K562 (cell line): Measurements from ENCODE around the gene TRMT2A. TPM values are rescaled to one million over a fixed set of nuclear protein-coding genes. Genes with fewer than 3 reads are reported as not detected.
A peak's percentile ranks its signal among the peaks of the same experiment; 100 is the strongest.

Source experiments
- CAMTA2 ChIP-seq: fragments of 250-450 bp; sonication (Bioruptor Pico); conservative IDR thresholded peaks from 2 replicates; pipeline ENCODE4 v1.5.1; 2022
- CBX8 ChIP-seq: fragments of 200-600 bp; sonication (generic); IDR thresholded peaks from 2 replicates; pipeline ENCODE4 v1.6.1; 2012; ENCODE audit warnings: borderline replicate concordance, mixed run types, low read depth, mild to moderate bottlenecking, moderate library complexity, mixed read lengths, low read length, control low read depth, inconsistent platforms; ENCODE audit not compliant: poor library complexity, severe bottlenecking; ENCODE audit errors: extremely low read depth
- DDX20 ChIP-seq: fragments of 450-650 bp; IDR thresholded peaks from 2 replicates; pipeline ENCODE4 v1.6.1; 2016; ENCODE audit warnings: missing genetic modification characterization, low read depth, mild to moderate bottlenecking, missing compliant biosample characterization, moderate library complexity
- EP400 ChIP-seq: fragments of 450-650 bp; IDR thresholded peaks from 2 replicates; pipeline ENCODE4 v1.6.1; 2017; ENCODE audit warnings: antibody characterized with exemption, mild to moderate bottlenecking, moderate library complexity
- GABPB1 ChIP-seq: sonication (generic); formaldehyde crosslinking; IDR thresholded peaks from 2 replicates; pipeline ENCODE4 v1.8.0; 2022; ENCODE audit warnings: mild to moderate bottlenecking, missing genetic modification reagents
- GATAD2A ChIP-seq: fragments of 450-650 bp; IDR thresholded peaks from 2 replicates; pipeline ENCODE4 v1.6.1; 2017
- JUN ChIP-seq, 2 experiments: sonication (generic) in 1 of 2; formaldehyde crosslinking in 1 of 2; IDR thresholded peaks; 2 replicates each; pipeline versions ENCODE4 v1.6.1 to v1.8.0; 2012 to 2022; ENCODE audit warnings: borderline replicate concordance in 2 of 2, mild to moderate bottlenecking in 2 of 2, improper control_type of control experiment in 1 of 2, low read depth in 1 of 2, low read length in 1 of 2, missing genetic modification reagents in 1 of 2
- LCOR ChIP-seq: sonication (generic); formaldehyde crosslinking; IDR thresholded peaks from 2 replicates; pipeline ENCODE4 v1.8.0; 2022; ENCODE audit warnings: mild to moderate bottlenecking, missing genetic modification reagents
- LEF1 ChIP-seq: fragments of 450-650 bp; IDR thresholded peaks from 2 replicates; pipeline ENCODE4 v1.6.1; 2016; ENCODE audit warnings: mild to moderate bottlenecking
- NCOA4 ChIP-seq: fragments of 450-650 bp; IDR thresholded peaks from 2 replicates; pipeline ENCODE4 v1.6.1; 2018; ENCODE audit warnings: mild to moderate bottlenecking; ENCODE audit not compliant: partially characterized antibody
- NEUROD1 ChIP-seq: fragments of 150-350 bp; IDR thresholded peaks from 2 replicates; pipeline ENCODE4 v1.6.1; 2014; ENCODE audit warnings: borderline replicate concordance, low read length, low read depth; ENCODE audit not compliant: partially characterized antibody
- POLR2AphosphoS5 ChIP-seq: IDR thresholded peaks from 2 replicates; pipeline ENCODE4 v1.6.1; 2011; ENCODE audit warnings: mild to moderate bottlenecking, low read depth, low read length, moderate library complexity; ENCODE audit not compliant: control insufficient read depth, insufficient read depth
- RAD21 ChIP-seq, 2 experiments: fragments of 250-450 bp in 1 of 2; fragments of 450-650 bp in 1 of 2; sonication (Bioruptor Pico) in 1 of 2; formaldehyde crosslinking in 1 of 2; IDR thresholded peaks in 1 of 2; conservative IDR thresholded peaks in 1 of 2; 2 replicates each; pipeline versions ENCODE4 v1.4.0 to v1.8.0; 2020 to 2022; ENCODE audit warnings: mild to moderate bottlenecking in 2 of 2, moderate library complexity in 1 of 2
- SMAD3 ChIP-seq: fragments of 450-650 bp; formaldehyde crosslinking; conservative IDR thresholded peaks from 2 replicates; pipeline ENCODE4 v1.4.0; 2020; ENCODE audit warnings: mild to moderate bottlenecking
- SOX6 ChIP-seq: fragments of 450-650 bp; IDR thresholded peaks from 2 replicates; pipeline ENCODE4 v1.6.1; 2014; ENCODE audit warnings: mild to moderate bottlenecking
- TCFL5 ChIP-seq: fragments of 250-450 bp; sonication (Bioruptor Pico); conservative IDR thresholded peaks from 2 replicates; pipeline ENCODE4 v1.6.1; 2021; ENCODE audit warnings: mild to moderate bottlenecking, moderate library complexity, matching md5 sums
- U2AF1 ChIP-seq: fragments of 200-400 bp; formaldehyde crosslinking; optimal IDR thresholded peaks from 2 replicates; pipeline ENCODE3; 2017; ENCODE audit warnings: mild to moderate bottlenecking, low read depth, low read length, moderate library complexity
- ZC3H4 ChIP-seq: sonication (generic); formaldehyde crosslinking; IDR thresholded peaks from 2 replicates; pipeline ENCODE4 v1.9.0; 2021; ENCODE audit warnings: missing genetic modification reagents, borderline replicate concordance
- ZNF316 ChIP-seq: fragments of 450-650 bp; IDR thresholded peaks from 2 replicates; pipeline ENCODE4 v1.6.1; 2016
- polyA plus RNA-seq, 8 experiments: library from polyadenylated mRNA; depleted of rRNA in 4 of 8; stranded (reverse) in 5 of 8; unstranded in 3 of 8; fragments of >200 nt; fragmentation: Nextera tagmentation in 2 of 8; fragmentation: Illumina TruSeq in 1 of 8; extraction: Ambion mirVana in 2 of 8; extraction: Trizol in 1 of 8; gene quantifications; 2 replicates each; pipeline versions ENCODE4 v1.2.1 to v1.2.3, GENCODE V29; 2011 to 2014; ENCODE audit warnings: inconsistent platforms in 1 of 8, missing spikeins in 1 of 8
- total RNA-seq, 7 experiments: library from RNA; depleted of rRNA in 6 of 7; stranded (reverse); fragments of >200 nt in 6 of 7; fragmentation: Illumina TruSeq in 2 of 7; extraction: Trizol in 2 of 7; gene quantifications; 2 replicates each; pipeline versions ENCODE4 v1.2.1 to v1.2.3, GENCODE V29; 2011 to 2021; ENCODE audit warnings: low replicate concordance in 1 of 7
- TF ChIP-seq, protein P1 (sequence below): fragments of 450-650 bp; IDR thresholded peaks from 2 replicates; pipeline ENCODE4 v1.6.1; 2017; ENCODE audit warnings: mild to moderate bottlenecking, moderate library complexity
- TF ChIP-seq, protein P2 (sequence below): sonication (generic); formaldehyde crosslinking; IDR thresholded peaks from 2 replicates; pipeline ENCODE4 v1.8.0; 2022; ENCODE audit warnings: missing genetic modification reagents, mild to moderate bottlenecking, borderline replicate concordance
- TF ChIP-seq, protein P3 (sequence below), 2 experiments: IDR thresholded peaks; 2 replicates each; pipeline ENCODE4 v1.6.1; 2011; ENCODE audit warnings: borderline replicate concordance in 1 of 2, control low read depth in 1 of 2, low read depth in 1 of 2, low read length in 1 of 2, mild to moderate bottlenecking in 1 of 2, mixed read lengths in 1 of 2, moderate library complexity in 1 of 2; ENCODE audit not compliant: insufficient read depth in 1 of 2, insufficient read length in 1 of 2, poor library complexity in 1 of 2, severe bottlenecking in 1 of 2; ENCODE audit errors: extremely low read depth in 1 of 2

TRMT2A gene
- total and polyA plus RNA-seq, 9 of the 15 experiments (the other 6 are each of a cell fraction or from before 2014, with no cell fraction given) = 1.6 to 265 (median 140) TPM

DNA sequence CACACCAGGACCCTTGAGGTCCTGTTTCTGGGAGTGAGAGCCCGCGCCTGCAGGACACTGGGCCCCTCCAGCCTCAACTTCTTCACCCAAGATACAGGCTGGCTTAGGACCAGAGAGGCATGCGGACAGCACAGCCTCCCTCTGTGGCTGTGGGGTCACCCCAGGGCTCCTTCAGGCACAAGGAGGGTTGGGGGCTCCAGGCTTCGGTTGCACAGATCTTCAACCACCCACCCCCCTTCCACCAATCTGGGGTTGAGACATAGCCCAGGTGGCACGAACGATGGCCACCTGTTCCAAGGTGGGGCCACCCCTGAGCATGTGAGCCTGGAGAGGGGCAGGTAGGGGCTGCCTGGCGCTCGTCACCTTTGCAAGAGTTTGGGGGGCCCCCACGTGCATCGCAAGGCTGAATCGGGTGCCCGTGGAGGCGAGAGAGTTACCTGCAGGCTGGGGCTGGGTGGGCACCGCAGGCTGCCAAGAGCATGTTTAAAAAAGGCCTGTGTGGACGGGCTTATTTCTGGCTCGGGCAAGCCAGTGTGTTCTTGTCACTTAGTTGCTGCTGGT is 15.7 kb upstream of the TRMT2A start (continued):
- no peak for TF ChIP-seq CAMTA2 (CRISPR knock-in tag)
- TF ChIP-seq POLR2AphosphoS5 = no peak
- TF ChIP-seq CBX8 = no peak
- no peak for TF ChIP-seq SOX6
- no peak for TF ChIP-seq JUN (IDR thresholded peaks at IDR 0.05; ENCODE audit: borderline replicate concordance, low read depth, low read length)
- no peak for TF ChIP-seq JUN (CRISPR knock-in tag; IDR thresholded peaks at IDR 0.05; ENCODE audit: borderline replicate concordance)
- TF ChIP-seq, protein P1, sequence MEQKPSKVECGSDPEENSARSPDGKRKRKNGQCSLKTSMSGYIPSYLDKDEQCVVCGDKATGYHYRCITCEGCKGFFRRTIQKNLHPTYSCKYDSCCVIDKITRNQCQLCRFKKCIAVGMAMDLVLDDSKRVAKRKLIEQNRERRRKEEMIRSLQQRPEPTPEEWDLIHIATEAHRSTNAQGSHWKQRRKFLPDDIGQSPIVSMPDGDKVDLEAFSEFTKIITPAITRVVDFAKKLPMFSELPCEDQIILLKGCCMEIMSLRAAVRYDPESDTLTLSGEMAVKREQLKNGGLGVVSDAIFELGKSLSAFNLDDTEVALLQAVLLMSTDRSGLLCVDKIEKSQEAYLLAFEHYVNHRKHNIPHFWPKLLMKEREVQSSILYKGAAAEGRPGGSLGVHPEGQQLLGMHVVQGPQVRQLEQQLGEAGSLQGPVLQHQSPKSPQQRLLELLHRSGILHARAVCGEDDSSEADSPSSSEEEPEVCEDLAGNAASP = no peak
- no peak for TF ChIP-seq U2AF1
- no peak for TF ChIP-seq RAD21 (CRISPR knock-in tag; conservative IDR thresholded peaks at IDR 0.05 in 1 of 2, IDR thresholded peaks at IDR 0.05 in 1 of 2)
- TF ChIP-seq ZNF316 = no peak
- TF ChIP-seq, protein P2, sequence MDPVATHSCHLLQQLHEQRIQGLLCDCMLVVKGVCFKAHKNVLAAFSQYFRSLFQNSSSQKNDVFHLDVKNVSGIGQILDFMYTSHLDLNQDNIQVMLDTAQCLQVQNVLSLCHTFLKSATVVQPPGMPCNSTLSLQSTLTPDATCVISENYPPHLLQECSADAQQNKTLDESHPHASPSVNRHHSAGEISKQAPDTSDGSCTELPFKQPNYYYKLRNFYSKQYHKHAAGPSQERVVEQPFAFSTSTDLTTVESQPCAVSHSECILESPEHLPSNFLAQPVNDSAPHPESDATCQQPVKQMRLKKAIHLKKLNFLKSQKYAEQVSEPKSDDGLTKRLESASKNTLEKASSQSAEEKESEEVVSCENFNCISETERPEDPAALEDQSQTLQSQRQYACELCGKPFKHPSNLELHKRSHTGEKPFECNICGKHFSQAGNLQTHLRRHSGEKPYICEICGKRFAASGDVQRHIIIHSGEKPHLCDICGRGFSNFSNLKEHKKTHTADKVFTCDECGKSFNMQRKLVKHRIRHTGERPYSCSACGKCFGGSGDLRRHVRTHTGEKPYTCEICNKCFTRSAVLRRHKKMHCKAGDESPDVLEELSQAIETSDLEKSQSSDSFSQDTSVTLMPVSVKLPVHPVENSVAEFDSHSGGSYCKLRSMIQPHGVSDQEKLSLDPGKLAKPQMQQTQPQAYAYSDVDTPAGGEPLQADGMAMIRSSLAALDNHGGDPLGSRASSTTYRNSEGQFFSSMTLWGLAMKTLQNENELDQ = no peak
- no peak for TF ChIP-seq GABPB1 (CRISPR knock-in tag)
- no peak for TF ChIP-seq NEUROD1
- no peak for TF ChIP-seq ZC3H4 (CRISPR knock-in tag)
- TF ChIP-seq LEF1 = no peak
- no peak for TF ChIP-seq SMAD3 (CRISPR knock-in tag)
- TF ChIP-seq TCFL5 = no peak
- TF ChIP-seq LCOR (CRISPR knock-in tag) = no peak
- no peak for TF ChIP-seq GATAD2A
- TF ChIP-seq EP400 = no peak
- TF ChIP-seq NCOA4 = no peak
- TF ChIP-seq DDX20 (tag) = no peak
- TF ChIP-seq, protein P3, sequence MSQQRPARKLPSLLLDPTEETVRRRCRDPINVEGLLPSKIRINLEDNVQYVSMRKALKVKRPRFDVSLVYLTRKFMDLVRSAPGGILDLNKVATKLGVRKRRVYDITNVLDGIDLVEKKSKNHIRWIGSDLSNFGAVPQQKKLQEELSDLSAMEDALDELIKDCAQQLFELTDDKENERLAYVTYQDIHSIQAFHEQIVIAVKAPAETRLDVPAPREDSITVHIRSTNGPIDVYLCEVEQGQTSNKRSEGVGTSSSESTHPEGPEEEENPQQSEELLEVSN (IDR thresholded peaks at IDR 0.05; ENCODE audit: borderline replicate concordance in 1 of 2, extremely low read depth in 1 of 2, insufficient read depth in 1 of 2, insufficient read length in 1 of 2, low read depth in 1 of 2, low read length in 1 of 2, poor library complexity in 1 of 2, severe bottlenecking in 1 of 2) = peak in 1 of 2 experiments; percentile 0
